Left ventricle myocardium superior (tissue), 1 donor: ENCODE measurements around the gene SNRNP200. TPM values are rescaled to one million over a fixed set of nuclear protein-coding genes. Genes with fewer than 3 reads are reported as not detected.
A peak's percentile ranks its signal among the peaks of the same experiment; 100 is the strongest.

Experiments used
- ATAC-seq: fragments of 200-7000 bp; cut with Tn5 transposase; one replicate; pipeline ENCODE4 v1.9.1; 2020; ENCODE audit warnings: mild to moderate bottlenecking, moderate library complexity
- DNase-seq: peaks from one replicate; pipeline ENCODE4 v3.0.0-alpha.2; 2020
- intact Hi-C: fragments of 100-400 bp; cut with micrococcal nuclease; formaldehyde crosslinking; loops from one replicate; pipeline ENCODE4 v1.11.0; 2022
- total RNA-seq: library from RNA; stranded (reverse); fragmentation: NEBNext Ultra II Directional; extraction: Animal tissue kit (Norgen Biotek cat#: 25700); gene quantifications from one replicate; pipeline ENCODE4 v1.2.1, GENCODE V29; 2021
- donor health status: DM: no; HTN: yes; CAD: no; lungs with severe emphysema.

SNRNP200 gene
- total RNA-seq, 1 donor from 2014 or later = 55.3 TPM

GRCh38 chr2:96291751-96292150 is 13.6 kb downstream of the SNRNP200 start:
- intact Hi-C loops = no loop called here
- ATAC-seq (no peak), DNase-seq (no peak)

- intact Hi-C loops = no loop called here
- DNase-seq (no peak), ATAC-seq (no peak)
These were observed 18.0 kb downstream of the SNRNP200 start for GRCh38 chr2:96287273-96287856.

- ATAC-seq (no peak), DNase-seq (no peak)
- intact Hi-C loops = no loop called here
These were observed 28.4 kb downstream of the SNRNP200 start for GRCh38 chr2:96276787-96277499.

- no peak for ATAC-seq
- DNase-seq = no peak
- intact Hi-C loops = no loop called here
These were observed 30.8 kb downstream of the SNRNP200 start for GRCh38 chr2:96274355-96275056.

- no peak for ATAC-seq
- intact Hi-C loops = no loop called here
- no peak for DNase-seq
These were observed 31.6 kb downstream of the SNRNP200 start for GRCh38 chr2:96273763-96274162.

GRCh38 chr2:96271995-96272394 is 33.4 kb downstream of the SNRNP200 start:
- intact Hi-C loops = no loop called here
- DNase-seq = no peak
- no peak for ATAC-seq

GRCh38 chr2:96267159-96267971 is 38.0 kb downstream of the SNRNP200 start:
- ATAC-seq = no peak
- no peak for DNase-seq
- intact Hi-C loops = no loop called here

GRCh38 chr2:96265840-96266679 is 39.3 kb downstream of the SNRNP200 start, which contains the start of the genes CIAO1 and TMEM127:
CIAO1 (plus strand) TSS chr2:96266225; CDS start chr2:96266351, 126 bp downstream.
TMEM127 (minus strand) TSS chr2:96265997; CDS start chr2:96265381, 616 bp downstream.
- DNase-seq (peak; percentile 99), ATAC-seq (peak; percentile 95)
- intact Hi-C loops = no loop called here

GRCh38 chr2:96265349-96265839 is 40.0 kb downstream of the SNRNP200 start:
- ATAC-seq (peak; percentile 35), DNase-seq (peak; percentile 71)
- intact Hi-C loops = no loop called here

- intact Hi-C loops = no loop called here
- DNase-seq (peak; percentile 60), ATAC-seq (peak; percentile 4)
These were observed 40.5 kb downstream of the SNRNP200 start for GRCh38 chr2:96264656-96265348.

- intact Hi-C loops = no loop called here
- DNase-seq = no peak
- ATAC-seq = no peak
These were observed 41.3 kb downstream of the SNRNP200 start for GRCh38 chr2:96264086-96264485.

GRCh38 chr2:96262306-96262705 is 43.0 kb downstream of the SNRNP200 start:
- intact Hi-C loops = no loop called here
- ATAC-seq = no peak
- DNase-seq = no peak

- ATAC-seq (no peak), DNase-seq (no peak)
- intact Hi-C loops = no loop called here
These were observed 43.9 kb downstream of the SNRNP200 start for GRCh38 chr2:96261328-96262003.

GRCh38 chr2:96260387-96261260 is 44.7 kb downstream of the SNRNP200 start:
- DNase-seq (peak; percentile 78), ATAC-seq (peak; percentile 75)
- intact Hi-C loops = no loop called here

GRCh38 chr2:96259497-96259921 is 45.8 kb downstream of the SNRNP200 start:
- intact Hi-C loops = loop anchor here (5.0 kb wide), 1 partner anchor 52 kb away; the partner anchor contains the start of gene STARD7
- ATAC-seq (peak; percentile 55), DNase-seq (peak; percentile 60)
